Motor neuron (in vitro differentiated cells): Measurements from ENCODE around the gene EXOC3L1. TPM values are rescaled to one million over a fixed set of nuclear protein-coding genes. Genes with fewer than 3 reads are reported as not detected.

Experiments used
- ATAC-seq, 8 experiments: fragments of 200-7000 bp; cut with Tn5 transposase; replicated peaks in 6 of 8; 2 replicates each; pipeline ENCODE4 v1.8.0; 2021; ENCODE audit warnings: mild to moderate bottlenecking in 8 of 8, moderate library complexity in 8 of 8
- H3K27ac ChIP-seq, 2 donors: fragments of 250-450 bp; sonication (Bioruptor Pico); 2 replicates each; pipeline ENCODE4 v1.9.0; 2021; ENCODE audit warnings: antibody characterized with exemption in 2 of 2, mild to moderate bottlenecking in 2 of 2, moderate library complexity in 1 of 2
- H3K4me1 ChIP-seq, 2 donors: fragments of 250-450 bp; sonication (Bioruptor Pico); replicated peaks in 1 of 2; 2 replicates each; pipeline ENCODE4 v1.6.1; 2021; ENCODE audit warnings: antibody characterized with exemption in 2 of 2, mild to moderate bottlenecking in 2 of 2, moderate library complexity in 1 of 2
- H3K4me3 ChIP-seq, 5 donors: fragments of 250-450 bp; sonication (Bioruptor Pico); 2 replicates each; pipeline ENCODE4 v1.9.0; 2021; ENCODE audit warnings: antibody characterized with exemption in 5 of 5, mild to moderate bottlenecking in 5 of 5, moderate library complexity in 4 of 5
- WGBS, 10 experiments: fragments of 450-650 bp; shearing (Covaris generic); methylation state at CpG; one replicate each; pipeline ENCODE4 v1.0.0; 2022; 5-methylcytosine and 5-hydroxymethylcytosine counted together
- in situ Hi-C, 9 experiments: fragments of 400-800 bp; cut with MboI; loops; one replicate each; pipeline ENCODE4 v1.15.0; 2021; ENCODE audit warnings: low sequenced_read_pairs in 9 of 9, low pct_unique_long_range_greater_than_20kb in 2 of 9; ENCODE audit not compliant: unreplicated experiment in 9 of 9
- total RNA-seq, 8 experiments: library from RNA; unstranded; fragments of 300-600 nt; gene quantifications; 2 replicates each; pipeline versions ENCODE4 v1.2.3 to v1.2.4, GENCODE V29; 2022

Gene EXOC3L1
- total RNA-seq, 8 experiments from 2014 or later: 0.29 to 3.6 (median 0.98) TPM

GRCh38 chr16:67229906-67230808, 40.2 kb upstream of the EXOC3L1 start:
- WGBS, 10 experiments: 75 to 100% (median 94%) methylated on average over 2 to 11 of the region's 32 CpGs; no CpG with 5 or more reads in 4 of the 10 experiments
- Histone ChIP-seq H3K27ac (no peak overlapping the region), H3K4me3 (no peak overlapping the region), H3K4me1 (peaks cover 11 to 12% of the 10 kb centered on the region in 2 donors)
- no peak for ATAC-seq
- in situ Hi-C loops: loop anchor here in 1 of 9 experiments (25.0 kb wide), 1 partner anchor 182 kb away; the partner anchor contains the start of gene ZDHHC1

DNA sequence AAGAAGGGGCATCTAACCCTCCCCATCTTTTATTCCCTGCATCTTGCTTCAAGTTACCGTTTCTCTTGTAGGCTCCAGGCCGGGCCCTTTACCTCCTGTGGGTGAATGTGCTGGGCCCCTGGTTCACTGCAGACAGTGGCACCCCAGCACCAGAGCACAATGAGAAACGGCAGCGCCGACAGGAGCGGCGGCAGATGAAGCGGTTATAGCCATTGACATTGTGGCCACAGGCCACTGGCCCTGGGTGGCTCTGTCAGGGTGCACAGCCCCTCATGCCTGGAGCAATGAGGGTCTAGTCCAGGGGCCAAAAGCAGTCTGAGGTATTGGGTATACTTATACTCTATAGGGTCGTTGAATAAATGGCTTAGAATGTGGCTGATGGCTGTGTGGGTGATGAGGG, 39.0 kb upstream of the EXOC3L1 start:
- no peak for ATAC-seq
- in situ Hi-C loops: loop anchor here in 1 of 9 experiments (25.0 kb wide), 1 partner anchor 183 kb away; the partner anchor contains the start of gene ZDHHC1
- 97 to 100% (median 98%) methylated on average over 3 to 6 of the region's 9 CpGs; no CpG with 5 or more reads in 7 of the 10 experiments for WGBS, 10 experiments

DNA sequence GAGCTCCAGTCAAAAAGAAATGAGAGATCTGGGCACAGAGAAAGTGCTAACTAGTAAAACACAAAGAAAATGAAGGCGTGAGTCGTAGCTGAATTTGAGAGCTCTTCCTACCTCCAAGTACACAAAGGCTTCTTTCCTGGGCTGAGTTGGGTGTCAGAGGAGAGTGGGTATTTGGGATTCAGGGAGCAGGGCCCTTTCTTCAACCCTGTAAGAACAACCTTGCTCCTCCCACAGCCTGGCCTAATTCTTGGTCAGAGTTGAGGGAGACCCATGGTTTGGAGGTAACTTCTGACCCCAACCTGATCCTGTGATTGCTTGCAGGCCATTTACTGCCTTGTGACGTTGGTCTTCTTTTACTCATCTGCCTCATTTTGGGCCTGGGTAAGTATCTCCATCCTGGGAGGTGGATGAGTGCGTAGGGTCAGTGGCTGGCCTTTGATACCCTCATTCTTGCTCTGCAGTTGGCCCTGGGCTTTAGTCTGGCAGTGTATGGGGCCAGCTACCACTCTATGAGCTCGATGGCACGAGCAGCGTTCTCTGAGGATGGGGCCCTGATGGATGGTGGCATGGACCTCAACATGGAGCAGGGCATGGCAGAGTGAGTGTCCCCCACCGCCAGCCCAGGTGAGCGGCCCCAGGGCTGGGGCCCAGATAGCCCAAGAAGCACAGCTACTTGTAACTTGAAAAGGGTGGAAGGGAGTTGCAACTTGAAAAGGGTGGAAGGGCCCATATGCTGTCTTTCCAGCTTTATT, 38.3 kb upstream of the EXOC3L1 start:
- WGBS, 10 experiments: 60 to 100% (median 91%) methylated on average over 1 to 6 of the region's 9 CpGs; no CpG with 5 or more reads in 4 of the 10 experiments
- Histone ChIP-seq H3K27ac (peak overlapping the region; percentile 94 to 96), H3K4me3 (peak overlapping the region; percentile 69 to 99 (median 93)), H3K4me1 (peaks cover 11 to 12% of the 10 kb centered on the region in 2 donors)
- ATAC-seq: no peak
- in situ Hi-C loops: loop anchor here in 1 of 9 experiments (25.0 kb wide), 1 partner anchor 184 kb away; the partner anchor contains the start of gene ZDHHC1

More for the DNA sequence above, 39.0 kb upstream of the EXOC3L1 start:
- H3K27ac ChIP-seq: no peak overlapping the region
- H3K4me3 ChIP-seq: no peak overlapping the region
- H3K4me1 ChIP-seq: peaks cover 11 to 12% of the 10 kb centered on the region in 2 donors

DNA sequence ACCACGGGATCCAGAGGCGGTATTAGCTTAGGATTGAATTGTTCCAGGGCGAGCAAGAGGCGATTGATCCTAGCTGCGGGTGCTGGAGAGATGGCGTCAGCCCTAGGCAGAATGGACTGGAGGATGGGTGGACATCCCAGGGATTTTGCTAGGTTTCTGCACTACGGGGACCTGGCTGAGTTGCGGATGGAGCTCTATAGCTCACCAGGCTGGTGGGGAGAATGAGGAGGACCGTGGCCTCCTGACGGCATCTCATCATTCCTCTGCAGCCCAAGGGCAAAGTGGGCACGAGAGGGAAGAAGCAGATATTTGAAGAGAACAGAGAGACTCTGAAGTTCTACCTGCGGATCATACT, 37.6 kb upstream of the EXOC3L1 start:
- in situ Hi-C loops: loop anchor here in 1 of 9 experiments (25.0 kb wide), 1 partner anchor 185 kb away; the partner anchor contains the start of gene ZDHHC1
- peaks cover 11 to 12% of the 10 kb centered on the region in 2 donors for H3K4me1 ChIP-seq
- WGBS, 10 experiments: 0 to 63% (median 16%) methylated on average over 1 to 7 of the region's 12 CpGs; no CpG with 5 or more reads in 4 of the 10 experiments
- peak overlapping the region; percentile 94 to 96 for H3K27ac ChIP-seq
- peak overlapping the region; percentile 69 to 99 (median 93) for H3K4me3 ChIP-seq
- ATAC-seq: no peak

GRCh38 chr16:67226804-67227566, 37.0 kb upstream of the EXOC3L1 start, which contains the start of gene TMEM208:
TSS of gene TMEM208 (plus strand) at chr16:67227130. CDS start at chr16:67227219, 89 bp downstream.
- in situ Hi-C loops: loop anchor here in 1 of 9 experiments (25.0 kb wide), 1 partner anchor 185 kb away; the partner anchor contains the start of gene ZDHHC1
- peak; percentile 88 to 96 (median 90) for ATAC-seq
- peak within 1 kb of the TSS; percentile 94 to 96 for H3K27ac ChIP-seq
- peaks cover 11 to 12% of the 10 kb centered on the region in 2 donors for H3K4me1 ChIP-seq
- H3K4me3 ChIP-seq: peak within 1 kb of the TSS; percentile 69 to 99 (median 93)
- WGBS, 10 experiments: 0 to 3% (median 0%) methylated on average over 4 to 12 of the region's 46 CpGs; no CpG with 5 or more reads in 4 of the 10 experiments

- peak overlapping the region; percentile 69 to 99 (median 93) for H3K4me3 ChIP-seq
- in situ Hi-C loops: loop anchor here in 1 of 9 experiments (25.0 kb wide), 1 partner anchor 186 kb away; the partner anchor contains the start of gene ZDHHC1
- peak overlapping the region; percentile 63 to 66 for H3K27ac ChIP-seq
- H3K4me1 ChIP-seq: peaks cover 11 to 12% of the 10 kb centered on the region in 2 donors
- 0 to 9% (median 1%) methylated on average over 1 to 10 of the region's 12 CpGs; no CpG with 5 or more reads in 5 of the 10 experiments for WGBS, 10 experiments
- no peak for ATAC-seq
These were observed 36.4 kb upstream of the EXOC3L1 start for GRCh38 chr16:67226295-67226803.

- in situ Hi-C loops: no loop called here
- no peak for ATAC-seq
- no peak overlapping the region for H3K27ac ChIP-seq
- H3K4me1 ChIP-seq: peaks cover 11 to 12% of the 10 kb centered on the region in 2 donors
- H3K4me3 ChIP-seq: no peak overlapping the region
- 40 to 89% (median 83%) methylated on average over 1 to 3 of the region's 3 CpGs; no CpG with 5 or more reads in 5 of the 10 experiments for WGBS, 10 experiments
These were observed 34.1 kb upstream of the EXOC3L1 start for GRCh38 chr16:67223992-67224391.

- ATAC-seq: no peak
- Histone ChIP-seq H3K4me3 (no peak overlapping the region), H3K4me1 (no peaks in the 10 kb centered on the region), H3K27ac (no peak overlapping the region)
- in situ Hi-C loops: no loop called here
- WGBS, 10 experiments: 17 to 91% (median 78%) methylated on average over 1 to 12 of the region's 18 CpGs; no CpG with 5 or more reads in 1 of the 10 experiments
These were observed 26.9 kb upstream of the EXOC3L1 start for GRCh38 chr16:67216612-67217490.

GRCh38 chr16:67215706-67216105, 25.8 kb upstream of the EXOC3L1 start:
- H3K27ac ChIP-seq: no peak overlapping the region
- H3K4me1 ChIP-seq: no peaks in the 10 kb centered on the region
- 0 to 90% (median 54%) methylated on average over 1 to 3 of the region's 5 CpGs; no CpG with 5 or more reads in 4 of the 10 experiments for WGBS, 10 experiments
- peak in 3 of 8 experiments; percentile 79 to 95 (median 92) for ATAC-seq
- in situ Hi-C loops: no loop called here
- H3K4me3 ChIP-seq: no peak overlapping the region

GRCh38 chr16:67213197-67214019, 23.5 kb upstream of the EXOC3L1 start:
- no peak overlapping the region for H3K27ac ChIP-seq
- in situ Hi-C loops: no loop called here
- H3K4me1 ChIP-seq: no peaks in the 10 kb centered on the region
- 14 to 93% (median 73%) methylated on average over 1 to 6 of the region's 8 CpGs; no CpG with 5 or more reads in 2 of the 10 experiments for WGBS, 10 experiments
- no peak for ATAC-seq
- no peak overlapping the region for H3K4me3 ChIP-seq
